GM12878 (cell line): ENCODE measurements around the gene SH2D7. TPM values are rescaled to one million over a fixed set of nuclear protein-coding genes. Genes with fewer than 3 reads are reported as not detected.
A peak's percentile ranks its signal among the peaks of the same experiment; 100 is the strongest.

ENCODE experiments used
- ATAC-seq: fragments of 200-7000 bp; cut with Tn5 transposase; 3 replicates; pipeline ENCODE4 v1.9.1; 2020; ENCODE audit warnings: mild to moderate bottlenecking, moderate library complexity
- BruUV-seq: library from RNA; stranded (reverse); fragments of 400-500 nt; replicated peaks from 2 replicates; lab custom pipeline; 2021; lab: Mats Ljungman, UMichigan
- CTCF ChIA-PET: fragments of 300-600 bp; sonication (Branson Sonifier 250); formaldehyde crosslinking; extraction: SDS; loops from one replicate; lab custom pipeline; 2021; ENCODE audit warnings: inconsistent platforms; lab: Yijun Ruan, JAX
- POLR2A ChIA-PET: fragments of 350-600 bp; formaldehyde crosslinking; extraction: SDS; loops from one replicate; lab custom pipeline; 2021; ENCODE audit warnings: inconsistent platforms; lab: Charles Lee
- RAD21 ChIA-PET: fragments of 300-600 bp; sonication (Branson Sonifier 250); formaldehyde crosslinking; loops from one replicate; lab custom pipeline; 2023; ENCODE audit warnings: antibody characterized with exemption; ENCODE audit not compliant: unreplicated experiment; lab: Charles Lee
- SMC1A ChIA-PET: fragments of 300-600 bp; sonication (Branson Sonifier 250); formaldehyde crosslinking; loops from one replicate; lab custom pipeline; 2023; ENCODE audit not compliant: unreplicated experiment, uncharacterized antibody; lab: Charles Lee
- DNase-seq: peaks from one replicate; pipeline ENCODE4 v3.0.0-alpha.2; 2011; ENCODE audit warnings: low read depth, low spot score
- FAIRE-seq: peaks from 3 replicates; lab custom pipeline; 2011; peaks lifted over from hg19 to GRCh38; lab: Jason Lieb, UNC
- H2AFZ ChIP-seq: 2 replicates; pipeline ENCODE4 v1.6.0; 2011; ENCODE audit warnings: low read depth, low read length, control low read depth; ENCODE audit not compliant: control insufficient read depth
- H3K27ac ChIP-seq: 2 replicates; pipeline ENCODE4 v1.5.1; 2011; ENCODE audit warnings: control low read depth; ENCODE audit not compliant: control insufficient read depth, insufficient read depth
- H3K27me3 ChIP-seq, 2 experiments: replicated peaks in 1 of 2; 2 replicates each; pipeline versions ENCODE4 v1.6.0 to v1.6.1; 2011; ENCODE audit warnings: low read length in 1 of 2; ENCODE audit not compliant: control insufficient read depth in 2 of 2, insufficient read depth in 2 of 2
- H3K36me3 ChIP-seq, 2 experiments: 2 replicates each; pipeline ENCODE4 v1.5.1; 2011; ENCODE audit warnings: low read length in 1 of 2; ENCODE audit not compliant: control insufficient read depth in 2 of 2, insufficient read depth in 2 of 2
- H3K4me1 ChIP-seq: 2 replicates; pipeline ENCODE4 v1.6.1; 2011; ENCODE audit warnings: mild to moderate bottlenecking, low read length, moderate library complexity, mixed read lengths; ENCODE audit not compliant: control insufficient read depth, insufficient read depth
- H3K4me2 ChIP-seq: 2 replicates; pipeline ENCODE4 v1.6.0; 2011; ENCODE audit warnings: control low read depth; ENCODE audit not compliant: control insufficient read depth, insufficient read depth
- H3K4me3 ChIP-seq: fragments of 200-600 bp; sonication (generic); 2 replicates; pipeline ENCODE4 v1.5.1; 2016
- H3K79me2 ChIP-seq: 2 replicates; pipeline ENCODE4 v1.6.0; 2011; ENCODE audit warnings: low read length; ENCODE audit not compliant: control insufficient read depth, insufficient read depth
- H3K9ac ChIP-seq: 2 replicates; pipeline ENCODE4 v1.8.0; 2011; ENCODE audit warnings: low read length, control low read depth, mixed read lengths; ENCODE audit not compliant: control insufficient read depth, insufficient read depth
- H3K9me3 ChIP-seq: replicated peaks from 3 replicates; pipeline ENCODE4 v1.5.1; 2011; ENCODE audit warnings: mild to moderate bottlenecking, low read length; ENCODE audit not compliant: control insufficient read depth, insufficient read depth
- H4K20me1 ChIP-seq: 2 replicates; pipeline ENCODE4 v1.6.0; 2011; ENCODE audit not compliant: control insufficient read depth, insufficient read depth
- ATF7 ChIP-seq: fragments of 450-650 bp; IDR thresholded peaks from 2 replicates; pipeline ENCODE4 v1.6.1; 2016; ENCODE audit warnings: low read depth, mild to moderate bottlenecking
- CHD2 ChIP-seq: IDR thresholded peaks from 2 replicates; pipeline ENCODE4 v1.6.1; 2011; ENCODE audit warnings: low read depth, low read length, improper control_type of control experiment, borderline replicate concordance
- E4F1 ChIP-seq: fragments of 450-650 bp; IDR thresholded peaks from 2 replicates; pipeline ENCODE4 v1.6.1; 2018; ENCODE audit warnings: borderline replicate concordance, mild to moderate bottlenecking; ENCODE audit not compliant: partially characterized antibody
- EED ChIP-seq: sonication (generic); IDR thresholded peaks from 2 replicates; pipeline ENCODE4 v1.6.1; 2016; ENCODE audit warnings: antibody characterized with exemption, low read depth
- ETV6 ChIP-seq, 2 experiments: fragments of 450-650 bp in 1 of 2; IDR thresholded peaks in 1 of 2; conservative IDR thresholded peaks in 1 of 2; 2 replicates each; pipeline ENCODE4 v1.6.1; 2014; ENCODE audit warnings: antibody characterized with exemption in 1 of 2, borderline replicate concordance in 1 of 2, low read depth in 1 of 2, mild to moderate bottlenecking in 1 of 2, moderate library complexity in 1 of 2
- FOXM1 ChIP-seq: IDR thresholded peaks from 2 replicates; pipeline ENCODE4 v1.6.1; 2012; ENCODE audit warnings: low read depth, mild to moderate bottlenecking, inconsistent platforms, low read length, moderate library complexity
- IKZF1 ChIP-seq: fragments of 450-650 bp; conservative IDR thresholded peaks from 2 replicates; pipeline ENCODE4 v1.6.1; 2017; ENCODE audit warnings: antibody characterized with exemption, mild to moderate bottlenecking
- IRF3 ChIP-seq: fragments of 450-650 bp; IDR thresholded peaks from 2 replicates; pipeline ENCODE4 v1.6.1; 2014; ENCODE audit warnings: mild to moderate bottlenecking
- KDM1A ChIP-seq: fragments of 200-600 bp; sonication (generic); IDR thresholded peaks from 2 replicates; pipeline ENCODE4 v1.6.1; 2016; ENCODE audit warnings: borderline replicate concordance
- MXI1 ChIP-seq: fragments of 150-350 bp; IDR thresholded peaks from 2 replicates; pipeline ENCODE4 v1.6.1; 2011; ENCODE audit warnings: low read depth, mild to moderate bottlenecking, inconsistent platforms, low read length, improper control_type of control experiment
- NRF1 ChIP-seq: conservative IDR thresholded peaks from 2 replicates; pipeline ENCODE4 v1.6.1; 2011; ENCODE audit warnings: mild to moderate bottlenecking, low read depth, low read length, improper control_type of control experiment
- RCOR1 ChIP-seq: conservative IDR thresholded peaks from 2 replicates; pipeline ENCODE4 v1.6.1; 2012; ENCODE audit warnings: low read depth, low read length, improper control_type of control experiment
- USF2 ChIP-seq: IDR thresholded peaks from 2 replicates; pipeline ENCODE4 v1.6.1; 2011; ENCODE audit warnings: low read depth, low read length, improper control_type of control experiment, borderline replicate concordance
- WRNIP1 ChIP-seq: IDR thresholded peaks from 2 replicates; pipeline ENCODE4 v1.6.1; 2011; ENCODE audit warnings: low read depth, low read length, improper control_type of control experiment, borderline replicate concordance
- YY1 ChIP-seq: IDR thresholded peaks from 2 replicates; pipeline ENCODE4 v1.6.1; 2011; ENCODE audit warnings: low read depth, mild to moderate bottlenecking, low read length
- ZNF207 ChIP-seq: fragments of 450-650 bp; IDR thresholded peaks from 2 replicates; pipeline ENCODE4 v1.6.1; 2014; ENCODE audit warnings: antibody characterized with exemption, mild to moderate bottlenecking, borderline replicate concordance
- ZNF622 ChIP-seq: fragments of 450-650 bp; IDR thresholded peaks from 2 replicates; pipeline ENCODE4 v1.6.1; 2017; ENCODE audit warnings: mild to moderate bottlenecking, inconsistent platforms
- WGBS: methylation state at CpG from one replicate; pipeline ENCODE4 v1.1.6; 2016; ENCODE audit warnings: low lambda C conversion rate; ENCODE audit not compliant: insufficient replicate concordance, insufficient coverage; ENCODE audit errors: missing lambda C conversion rate; 5-methylcytosine and 5-hydroxymethylcytosine counted together
- in situ Hi-C: fragments of 300-500 bp; cut with MboI; formaldehyde crosslinking; loops from 9 replicates; pipeline ENCODE4 v1.14.3; 2018; ENCODE audit warnings: mixed read lengths
- intact Hi-C: fragments of 100-400 bp; cut with micrococcal nuclease; formaldehyde crosslinking; loops from one replicate; pipeline ENCODE4 v1.14.2; 2022; ENCODE audit not compliant: unreplicated experiment
- polyA plus RNA-seq, 11 experiments: library from polyadenylated mRNA; depleted of rRNA in 4 of 11; unstranded in 6 of 11; stranded (reverse) in 5 of 11; fragments of >200 nt; fragmentation: Nextera tagmentation in 4 of 11; fragmentation: Illumina TruSeq in 1 of 11; extraction: Ambion mirVana in 4 of 11; extraction: Trizol in 1 of 11; gene quantifications; 1 replicate in 1 of 11; 2 replicates in 10 of 11; pipeline versions ENCODE4 v1.2.1 to v1.2.3, GENCODE V29; 2011 to 2016; ENCODE audit warnings: inconsistent platforms in 2 of 11, missing spikeins in 2 of 11, low read depth in 1 of 11
- total RNA-seq, 4 experiments: library from RNA; depleted of rRNA in 3 of 4; stranded (reverse); fragments of >200 nt in 3 of 4; fragmentation: Illumina TruSeq in 1 of 4; extraction: Trizol in 1 of 4; gene quantifications; 2 replicates each; pipeline versions ENCODE4 v1.2.1 to v1.2.3, GENCODE V29; 2013 to 2021

The SH2D7 gene
- total and polyA plus RNA-seq, 10 of the 15 experiments (the other 5 are each of a cell fraction or from before 2014, with no cell fraction given) = 0.04 to 0.06 TPM; not detected in 8

DNA sequence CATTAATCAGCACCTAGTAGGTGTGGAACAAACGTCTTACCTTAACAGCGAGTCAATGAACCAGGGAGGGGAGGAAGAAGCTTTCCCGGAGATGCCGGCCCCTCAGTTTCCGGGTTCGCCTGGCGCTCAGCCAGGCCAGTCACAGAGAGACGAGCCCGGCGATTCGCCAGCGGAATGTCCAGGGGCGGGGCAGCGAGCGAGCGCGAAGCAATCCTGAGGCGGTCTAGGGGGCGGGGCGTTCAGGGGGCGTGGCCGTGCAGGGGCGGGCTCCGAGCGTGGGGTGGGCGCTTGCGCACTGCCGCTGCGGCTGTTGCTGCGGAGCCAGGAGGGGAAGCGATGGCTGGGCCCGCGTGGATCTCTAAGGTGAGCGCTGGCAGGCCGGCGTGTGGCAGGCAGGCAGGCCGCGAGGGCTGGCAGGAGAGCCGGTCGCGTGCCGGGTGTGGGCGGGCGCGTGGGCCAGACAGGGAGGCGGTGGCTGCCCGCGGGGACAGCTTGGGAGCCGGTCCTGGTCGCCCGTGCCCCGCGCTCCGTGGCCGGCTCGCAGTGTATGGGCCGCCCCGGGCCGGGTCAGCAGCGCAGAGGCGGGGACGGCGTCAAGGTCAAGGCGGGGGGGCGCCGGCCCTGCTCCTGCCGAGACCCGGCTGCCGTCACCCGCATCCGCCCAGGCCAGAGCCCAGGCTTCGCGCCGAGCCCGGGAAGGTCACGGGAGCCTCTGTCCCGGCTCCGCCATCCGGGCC lies 56.9 kb downstream of the SH2D7 start, which contains the start of gene IDH3A:
TSS of gene IDH3A (plus strand) at position 295 of the 737 bp plus-strand sequence. CDS start at position 337, 42 bp downstream.
- RAD21 ChIA-PET = interaction anchor here (0.5 to 7.3 kb wide), 13 partner anchors 11 to 442 kb away, joined by 3 to 53 read pairs (median 5); partner anchors contain the start of gene CIB2
- peaks cover 53% of the 10 kb centered on the region for H3K79me2 ChIP-seq
- H3K27ac ChIP-seq = peak within 1 kb of the TSS; percentile 84
- no peak for TF ChIP-seq ATF7
- no peak for TF ChIP-seq IRF3
- no peak for TF ChIP-seq KDM1A
- TF ChIP-seq EED = no peak; the same call in 1 of the 2 replicates
- peak; percentile 59 for TF ChIP-seq E4F1
- TF ChIP-seq IKZF1 = peak; percentile 85
- peak; percentile 17; the same call in 1 of the 2 replicates for TF ChIP-seq YY1
- TF ChIP-seq MXI1 = peak; percentile 84
- peak; percentile 50 for TF ChIP-seq NRF1
- TF ChIP-seq WRNIP1 = no peak
- no peak for TF ChIP-seq FOXM1
- TF ChIP-seq ZNF207 = peak; percentile 76; the same call in 1 of the 2 replicates
- no peak for TF ChIP-seq ZNF622
- no peak for TF ChIP-seq RCOR1
- no peak for TF ChIP-seq CHD2
- TF ChIP-seq ETV6 (conservative IDR thresholded peaks at IDR 0.05 in 1 of 2, IDR thresholded peaks at IDR 0.05 in 1 of 2; ENCODE audit: borderline replicate concordance in 1 of 2, low read depth in 1 of 2) = peak in 1 of 2 experiments; percentile 81; a peak in 2 of 4 replicates
- TF ChIP-seq USF2 = no peak

More for the DNA sequence above, 56.9 kb downstream of the SH2D7 start, which contains the start of gene IDH3A:
- CTCF ChIA-PET = interaction anchor here (1.1 to 4.5 kb wide), 9 partner anchors 15 to 84 kb away, joined by 3 to 38 read pairs (median 5); partner anchors contain the start of gene CIB2
- ATAC-seq (peak; percentile 91), FAIRE-seq (peak; percentile 31), DNase-seq (peak; percentile 80)
- Histone ChIP-seq H2AFZ (peak within 1 kb of the TSS; percentile 88), H3K9me3 (no peaks in the 10 kb centered on the region), H3K9ac (peak within 1 kb of the TSS; percentile 85), H3K36me3 (no peaks in the 10 kb centered on the region; a peak in 1 of 4 replicates), H3K27me3 (no peaks in the 10 kb centered on the region), H3K4me2 (peak within 1 kb of the TSS; percentile 92), H4K20me1 (no peaks in the 10 kb centered on the region), H3K4me1 (peaks cover 13% of the 10 kb centered on the region), H3K4me3 (peak within 1 kb of the TSS; percentile 87)
- TSS peak; percentile 72 for BruUV-seq
- POLR2A ChIA-PET = interaction anchor here (0.7 to 4.8 kb wide), 12 partner anchors 14 to 83 kb away, joined by 3 to 75 read pairs (median 6); no protein-coding TSS in a partner anchor
- SMC1A ChIA-PET = interaction anchor here (0.9 to 8.2 kb wide), 8 partner anchors 9 to 81 kb away, joined by 3 to 152 read pairs (median 3); no protein-coding TSS in a partner anchor
- in situ Hi-C loops (no loop called here), intact Hi-C loops (loop anchor here (2.0 kb wide), 1 partner anchor 18 kb away; the partner anchor contains the start of gene CIB2)
- 1% methylated on average over 46 of the region's 79 CpGs for WGBS
